Measurements from ENCODE around the gene GRIK2.
"Not testable (repeated sequence)": the region's sequence is repeated elsewhere in the genome, so short reads cannot be mapped to it uniquely, and the experiment has no call there.

The GRIK2 gene

DNA sequence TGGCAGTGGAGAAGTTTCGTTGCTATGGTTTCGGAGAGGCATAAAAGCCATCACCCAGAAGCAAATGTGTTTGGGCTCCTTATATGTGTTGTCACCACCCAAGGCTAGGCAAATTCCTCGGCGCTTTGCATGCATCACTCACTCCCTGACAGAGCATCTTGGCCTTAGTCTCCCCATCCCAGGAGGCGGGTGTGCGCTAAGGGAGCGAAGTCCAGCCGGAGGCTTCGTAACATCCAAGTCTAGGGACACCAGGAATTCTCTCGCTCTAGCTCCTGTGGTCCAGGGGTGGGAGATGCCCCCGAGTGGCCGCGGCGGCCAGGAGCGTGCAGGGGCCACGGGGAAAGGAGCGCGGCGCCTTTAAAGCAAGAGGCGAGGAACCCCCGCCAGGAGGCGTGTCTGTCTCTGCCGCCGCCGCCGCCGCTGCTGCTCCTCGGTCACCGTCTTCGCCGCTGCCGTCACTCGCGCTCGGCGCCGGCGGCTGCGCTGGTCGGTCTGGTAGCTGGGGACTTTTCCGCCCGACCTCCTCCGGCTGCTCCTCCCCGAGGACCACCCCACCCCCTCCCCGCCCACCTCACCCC, at the start of gene GRIK2:
Gene GRIK2, plus strand, starts transcription at position 458 of the 578 bp plus-strand sequence.
- no peak for DNase-seq (ENCODE audit: low read depth)

DNA sequence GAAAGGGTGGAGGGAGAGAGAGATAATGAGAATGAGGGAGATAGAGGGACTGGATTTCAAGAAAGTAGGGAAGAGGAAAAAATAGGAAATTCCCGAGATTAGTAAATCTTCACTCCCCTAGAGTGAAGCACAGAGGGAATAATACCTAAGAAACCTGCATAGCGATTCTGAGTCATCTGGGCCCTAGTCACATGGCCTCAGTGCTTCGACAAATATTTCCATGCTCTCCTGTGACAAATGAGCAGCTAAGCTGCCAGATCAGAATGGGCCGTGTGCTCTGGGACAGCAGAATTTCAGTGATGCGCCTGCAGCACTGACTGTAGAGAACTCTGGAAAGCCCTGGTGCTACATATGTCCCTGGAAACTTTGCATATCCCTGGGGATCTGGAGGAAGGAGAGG, 48.6 kb upstream of the GRIK2 start:
- DNase-seq (ENCODE audit: low read depth), result no peak

DNA sequence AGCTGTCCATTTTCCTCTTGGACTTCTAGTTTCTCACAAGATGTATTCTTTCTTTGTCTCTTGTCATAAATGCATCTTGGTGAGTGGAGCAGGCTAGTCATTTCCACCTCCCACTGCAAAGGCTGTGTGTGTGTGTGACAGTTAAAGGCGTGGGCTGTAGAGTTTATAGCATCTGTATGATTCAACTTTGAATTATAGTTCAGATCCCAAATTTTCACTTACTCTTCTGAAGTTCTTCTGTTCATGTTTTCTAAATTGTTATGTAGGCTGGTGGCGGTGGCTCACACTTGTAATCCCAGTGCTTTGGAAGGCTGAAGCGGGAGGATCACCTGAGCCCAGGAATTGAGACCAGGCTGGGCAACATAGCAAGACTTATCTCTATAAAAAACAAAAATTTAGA, 44.7 kb upstream of the GRIK2 start:
- no peak for DNase-seq (ENCODE audit: low read depth)

DNA sequence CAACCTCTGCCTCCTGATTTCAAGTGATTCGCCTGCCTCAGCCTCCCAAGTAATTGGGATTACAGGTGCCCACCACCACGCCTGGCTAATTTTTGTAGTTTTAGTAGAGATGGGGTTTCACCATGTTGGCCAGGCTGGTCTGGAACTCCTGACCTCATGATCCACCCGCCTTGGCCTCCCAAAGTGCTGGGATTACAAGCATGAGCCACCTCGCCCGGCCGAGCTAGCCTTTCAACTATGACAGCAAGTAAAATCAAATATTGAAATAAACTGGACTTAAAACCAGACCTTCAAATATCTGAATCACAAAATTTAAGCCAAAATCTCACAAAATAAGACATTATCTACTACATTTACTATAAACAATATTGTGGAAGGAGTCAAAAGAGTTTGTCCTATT, 42.9 kb upstream of the GRIK2 start:
- DNase-seq (ENCODE audit: low read depth), result not testable (repeated sequence)

DNA sequence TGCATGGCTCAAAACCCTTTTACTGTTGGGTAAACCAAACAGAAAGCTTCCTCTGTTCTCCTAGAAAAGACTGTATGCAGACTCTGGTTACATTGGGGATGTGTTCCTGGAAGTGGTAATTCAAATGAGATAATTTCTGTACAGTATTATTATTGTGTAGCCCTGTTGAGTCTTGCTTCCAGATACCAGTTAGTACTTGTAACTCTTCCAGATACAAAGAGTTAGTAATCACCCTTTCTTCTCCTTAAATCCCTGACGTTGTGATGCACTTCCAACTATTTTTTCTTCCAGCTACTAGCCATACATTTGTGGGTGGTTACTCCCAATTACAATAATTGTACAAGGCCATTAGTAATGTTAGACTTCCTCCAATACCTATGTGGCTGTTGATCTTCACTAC, 42.3 kb upstream of the GRIK2 start:
- DNase-seq (ENCODE audit: low read depth), result no peak

DNA sequence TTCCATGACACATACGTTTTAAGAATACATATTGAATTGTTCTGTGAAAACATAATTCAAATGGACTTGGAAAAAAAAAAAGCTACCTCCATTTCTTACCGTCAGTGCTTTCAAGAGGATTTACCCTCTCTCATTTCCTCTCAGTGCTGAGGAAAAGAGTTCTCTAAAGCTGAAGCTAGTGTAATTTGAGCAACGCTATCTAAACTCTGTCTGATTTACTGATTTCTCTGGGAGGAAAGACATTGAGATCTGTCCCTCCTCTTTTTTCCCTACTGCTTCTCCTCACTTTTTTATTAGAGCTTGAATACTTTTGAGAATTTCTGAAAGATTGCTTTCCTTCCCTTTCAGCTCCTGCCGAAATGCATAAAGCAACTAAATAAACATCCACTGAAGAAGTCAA, 41.2 kb upstream of the GRIK2 start:
- DNase-seq (ENCODE audit: low read depth), result no peak

DNA sequence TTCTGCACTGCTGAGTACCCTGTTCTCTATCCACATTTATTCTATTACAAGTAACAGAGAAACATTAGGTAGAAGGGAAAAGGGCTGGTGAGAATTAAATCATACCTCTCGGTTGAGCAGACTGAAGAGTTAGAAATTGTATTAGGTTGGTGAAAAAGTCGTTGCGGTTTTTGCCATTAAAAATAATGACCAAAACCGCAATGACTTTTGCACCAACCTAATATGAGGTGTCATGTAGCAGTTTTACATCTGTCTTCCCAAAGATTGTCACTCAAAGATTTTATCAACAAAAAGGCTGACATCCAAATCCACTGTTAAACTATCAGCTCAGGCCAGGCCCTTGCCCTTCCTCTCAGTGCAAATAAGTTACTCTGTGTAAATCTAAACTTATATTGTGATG, 28.3 kb upstream of the GRIK2 start:
- no peak for DNase-seq (ENCODE audit: low read depth)

DNA sequence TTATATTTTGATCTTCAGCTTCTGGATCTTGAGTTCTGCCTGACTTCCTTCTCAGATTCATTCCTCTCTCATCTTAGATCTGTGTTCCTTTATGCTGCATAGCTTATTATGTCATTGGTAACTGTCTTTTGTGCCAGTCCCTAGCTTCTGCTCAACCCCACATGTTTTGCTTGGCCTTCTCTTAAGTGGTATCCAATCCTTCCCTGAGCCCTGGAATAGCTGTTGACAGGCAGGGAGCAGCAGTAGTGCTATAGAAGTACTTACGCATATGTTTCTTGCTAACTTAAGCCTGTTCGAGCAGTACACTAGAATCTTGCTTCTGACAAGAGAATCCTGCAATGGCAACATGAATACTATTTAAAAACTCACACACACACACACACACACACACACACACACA, 13.6 kb upstream of the GRIK2 start:
- no peak for DNase-seq (ENCODE audit: low read depth)

DNA sequence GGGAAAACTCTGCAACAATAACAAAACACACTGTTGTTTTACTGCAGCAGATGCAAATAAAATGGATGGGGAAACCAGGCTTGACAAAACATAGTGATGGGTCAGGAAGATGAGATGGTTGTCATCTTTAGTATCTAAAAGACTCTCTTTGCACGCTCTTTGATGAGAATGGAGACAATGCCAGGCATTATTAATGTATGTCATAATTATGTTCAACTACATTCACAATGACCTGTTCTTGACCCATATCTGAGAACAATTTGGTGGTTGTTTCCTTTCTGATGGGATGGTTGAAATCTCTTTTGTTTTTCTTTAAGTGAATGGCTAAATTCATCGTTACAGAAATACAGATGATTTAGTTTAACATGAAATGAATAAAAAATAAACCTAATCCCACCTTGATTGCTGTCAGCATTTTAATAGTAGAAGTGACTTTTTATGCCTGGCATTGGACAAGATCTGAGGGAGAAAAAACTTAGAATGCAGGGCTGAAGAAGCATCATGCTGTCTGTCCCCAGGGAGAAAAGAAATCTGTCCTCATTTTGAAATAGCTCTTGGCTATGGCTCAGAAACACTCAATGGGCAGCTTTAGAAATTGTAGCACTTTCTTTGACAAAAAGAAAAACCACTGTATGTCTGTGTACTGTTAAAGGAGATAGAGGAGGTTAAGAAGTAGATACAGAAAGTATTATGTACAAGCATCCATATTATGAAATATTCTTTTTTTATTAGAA, 12.4 kb upstream of the GRIK2 start:
- no peak for DNase-seq (ENCODE audit: low read depth)

DNA sequence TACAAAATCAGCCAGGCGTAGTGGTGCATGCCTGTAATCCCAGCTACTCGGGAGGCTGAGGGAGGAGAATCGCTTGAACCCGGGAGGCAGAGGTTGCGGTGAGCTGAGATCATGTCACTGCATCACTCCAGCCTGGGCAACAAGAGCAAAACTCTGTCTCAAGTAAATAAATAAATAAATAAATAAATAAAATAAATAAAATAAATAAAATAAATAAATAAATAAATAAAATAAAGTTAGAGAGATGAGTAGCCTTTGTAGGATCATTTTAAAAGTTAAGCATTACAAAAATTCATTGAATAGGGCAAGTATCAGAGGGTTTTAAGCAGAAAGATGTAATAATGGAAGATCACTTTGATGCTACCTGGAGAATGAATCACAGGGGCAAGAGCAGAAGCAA, 9.8 kb upstream of the GRIK2 start:
- DNase-seq (ENCODE audit: low read depth), result not testable (repeated sequence)

DNA sequence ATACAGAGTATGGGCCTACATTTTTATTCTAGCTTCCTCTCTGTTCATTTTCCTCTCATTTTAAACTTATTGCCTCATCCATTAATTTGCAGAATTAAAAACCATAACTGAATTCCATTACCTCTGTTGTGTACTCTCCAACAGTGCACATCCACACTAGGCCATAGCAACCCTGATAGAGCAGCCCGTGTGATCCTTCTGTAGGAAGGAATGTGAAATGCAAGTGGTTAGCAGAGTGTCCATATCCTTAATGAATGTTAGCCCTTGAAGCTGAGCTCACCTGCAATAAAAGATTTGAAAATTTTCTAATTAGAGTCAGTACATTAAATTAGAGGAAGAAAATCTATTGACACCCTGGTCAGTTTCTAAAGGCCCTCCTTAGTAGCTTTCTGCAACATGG, 6.5 kb upstream of the GRIK2 start:
- no peak for DNase-seq (ENCODE audit: low read depth)

DNA sequence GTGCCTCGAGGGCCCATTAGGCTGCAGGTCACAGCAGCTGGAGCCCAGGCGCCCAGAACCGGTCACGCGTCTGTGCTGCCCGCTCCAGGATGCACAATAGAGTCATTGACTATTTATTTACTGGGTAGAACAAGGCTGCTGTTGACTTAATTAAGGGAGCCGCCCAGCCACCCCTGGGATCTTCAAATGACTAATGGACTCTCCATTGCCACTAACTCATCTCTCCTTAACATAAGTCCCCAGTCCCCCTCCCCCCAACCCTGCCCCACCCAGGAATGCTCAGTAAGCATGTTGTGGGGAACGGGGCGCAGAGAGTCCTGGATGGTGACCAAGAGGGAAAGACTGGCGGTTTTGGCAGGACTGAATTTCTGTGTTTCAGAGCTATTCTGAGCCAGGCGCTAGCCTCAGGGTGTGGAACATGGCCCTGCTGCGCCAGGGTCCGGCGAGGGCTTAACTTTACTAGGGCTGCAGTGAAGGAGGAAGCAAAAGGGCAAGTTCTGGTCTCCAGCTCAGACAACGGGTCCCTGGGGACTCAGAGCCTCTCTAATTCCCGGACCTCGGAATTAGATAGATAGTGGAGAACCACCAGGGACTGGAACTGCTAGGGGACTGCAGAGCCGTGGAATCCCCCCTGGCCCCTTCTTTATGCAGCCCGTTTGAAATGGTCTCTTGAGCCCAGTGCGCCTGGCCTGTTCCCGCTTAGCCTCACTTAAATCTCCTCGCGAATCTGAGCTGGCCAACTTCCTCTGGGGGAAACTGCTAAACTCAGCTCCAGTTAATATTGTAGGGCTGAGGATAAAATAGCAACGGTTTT, 1.5 kb upstream of the GRIK2 start:
- DNase-seq (ENCODE audit: low read depth), result no peak

DNA sequence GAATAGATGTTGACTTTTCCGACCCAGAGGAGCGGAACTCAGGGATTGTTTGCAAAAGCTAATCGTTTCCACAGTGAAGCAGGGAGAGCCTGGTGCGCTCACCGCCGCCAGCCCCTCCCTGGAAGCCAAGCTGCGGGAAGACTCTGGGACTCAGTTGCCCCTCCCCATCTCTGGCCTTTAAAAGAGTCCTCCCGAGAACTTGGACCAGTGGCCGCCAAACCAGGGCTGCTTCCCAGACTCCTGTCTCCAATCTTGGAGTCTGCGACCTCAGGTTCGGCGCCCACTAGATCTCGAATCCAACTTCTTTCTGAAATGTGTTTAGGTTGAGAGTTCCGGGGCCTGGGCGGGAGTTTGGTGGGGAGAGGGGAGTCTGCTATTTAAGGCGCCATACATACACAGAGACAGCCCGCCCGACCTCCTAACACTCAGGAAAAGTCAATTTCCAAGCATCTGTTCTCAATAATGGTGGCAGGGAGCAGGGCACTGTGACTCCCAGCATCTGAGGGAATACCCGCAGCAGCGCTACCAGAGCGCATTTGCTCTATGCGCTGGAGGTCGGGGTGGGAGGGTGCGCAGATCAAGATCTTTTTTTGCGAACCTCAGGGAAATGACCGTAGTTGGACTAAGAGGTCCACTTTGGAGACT, 800 bp upstream of the GRIK2 start:
- no peak for DNase-seq (ENCODE audit: low read depth)

DNA sequence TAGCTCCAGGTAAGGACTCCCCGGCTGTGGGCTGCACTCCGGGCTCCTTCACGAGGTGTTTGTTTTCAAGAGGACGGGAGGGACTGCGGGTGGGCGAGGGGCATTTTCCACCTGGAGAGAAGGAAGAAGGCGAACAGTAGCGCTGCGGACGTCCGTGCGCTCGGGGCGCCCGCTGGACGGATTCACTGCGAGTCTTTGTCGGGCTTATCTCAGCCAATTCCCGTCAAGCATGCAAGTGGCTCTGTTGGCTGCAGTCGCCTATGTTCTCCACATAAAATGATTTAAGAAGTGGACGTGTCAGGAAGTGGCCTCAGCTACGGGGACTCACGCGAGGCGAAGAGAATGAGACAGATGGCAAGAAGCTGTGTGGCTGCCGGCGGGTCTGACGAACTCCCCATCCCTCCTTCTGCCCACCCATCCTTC, 332 bp downstream of the GRIK2 start:
- DNase-seq (ENCODE audit: low read depth), result no peak

DNA sequence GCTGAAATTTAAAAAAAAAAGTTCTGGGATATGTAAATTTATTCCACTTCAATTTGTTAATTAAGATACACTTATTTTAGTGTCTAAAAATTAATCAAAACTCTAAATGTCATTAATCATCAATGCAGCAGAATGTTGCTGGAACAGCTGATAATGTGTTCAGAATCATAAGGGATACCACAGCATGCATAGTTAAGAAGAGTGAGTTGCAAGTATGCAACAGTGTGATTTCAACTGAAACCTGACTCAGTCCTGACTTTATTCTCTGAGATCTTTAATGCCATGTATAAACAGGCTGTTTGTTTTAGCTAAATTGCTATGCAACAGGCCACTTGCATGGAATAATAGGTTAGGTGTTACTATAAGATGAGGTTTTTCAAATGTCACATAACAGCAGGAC, 1.4 kb downstream of the GRIK2 start:
- DNase-seq (ENCODE audit: low read depth), result no peak

DNA sequence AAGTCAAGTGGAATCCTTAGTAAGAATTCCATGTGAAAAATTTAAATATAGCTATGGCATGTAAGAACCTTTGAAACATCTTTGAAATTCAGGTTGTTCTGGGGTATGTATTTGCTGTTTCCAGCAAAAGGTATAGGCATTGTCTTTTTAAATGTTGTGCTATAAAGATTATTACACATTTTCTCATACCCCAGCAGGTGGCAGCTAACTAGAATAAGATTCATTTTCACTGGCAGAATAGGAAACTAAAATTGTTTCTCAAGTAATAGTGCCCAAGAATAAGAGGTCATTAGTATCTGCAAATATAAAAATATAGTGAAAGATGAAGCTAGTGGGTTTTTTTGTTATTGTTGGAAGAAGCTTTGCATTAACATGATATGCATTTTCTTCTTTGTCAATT, 1.8 kb downstream of the GRIK2 start:
- DNase-seq (ENCODE audit: low read depth), result no peak

DNA sequence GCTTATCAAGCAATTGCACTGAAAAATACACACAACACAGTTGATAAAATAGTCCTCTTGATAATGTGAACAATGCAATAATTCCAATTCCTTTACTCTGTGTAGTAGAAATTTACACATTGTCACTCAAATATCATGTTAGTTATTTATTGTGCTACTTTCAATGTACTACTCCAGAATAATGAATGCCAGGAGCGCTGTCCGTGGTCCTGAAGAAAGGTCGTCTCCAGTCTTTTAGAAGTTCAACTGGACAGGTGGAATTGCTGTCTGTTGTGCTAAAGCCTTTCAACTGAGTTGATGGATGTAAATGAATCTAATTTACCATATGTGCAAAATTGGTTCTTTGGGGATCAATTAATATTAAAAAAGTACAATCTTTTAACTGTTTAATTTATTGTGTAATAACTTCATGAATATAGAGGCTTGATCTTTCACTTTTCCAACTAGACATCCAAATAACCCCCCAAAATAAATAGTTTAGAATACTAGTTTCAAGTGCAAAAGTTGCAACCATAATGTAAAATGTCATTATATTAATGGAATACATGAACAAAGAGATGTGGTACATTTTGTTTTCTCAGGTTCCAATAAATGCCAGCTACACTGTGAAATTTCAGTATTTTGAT, 3.2 kb downstream of the GRIK2 start:
- no peak for DNase-seq (ENCODE audit: low read depth)

DNA sequence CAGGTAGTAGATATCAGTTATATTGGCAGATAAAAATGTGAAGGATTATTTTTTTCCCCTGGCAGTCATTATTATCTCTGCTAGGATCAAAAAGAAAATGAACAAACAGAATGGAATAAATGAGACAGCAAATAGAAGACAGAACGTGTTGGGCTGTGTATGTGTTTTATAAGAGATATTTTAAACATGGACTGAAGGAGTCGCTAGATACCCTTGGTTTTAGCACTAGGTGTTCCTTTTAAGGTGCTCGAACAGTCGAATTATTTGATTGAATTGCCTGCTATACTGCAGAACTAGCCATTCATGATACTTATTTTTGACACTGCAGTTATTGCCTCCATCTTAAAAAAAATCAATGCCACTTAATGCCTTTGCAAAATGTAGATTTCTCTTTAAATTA, 3.7 kb downstream of the GRIK2 start:
- DNase-seq (ENCODE audit: low read depth), result no peak

DNA sequence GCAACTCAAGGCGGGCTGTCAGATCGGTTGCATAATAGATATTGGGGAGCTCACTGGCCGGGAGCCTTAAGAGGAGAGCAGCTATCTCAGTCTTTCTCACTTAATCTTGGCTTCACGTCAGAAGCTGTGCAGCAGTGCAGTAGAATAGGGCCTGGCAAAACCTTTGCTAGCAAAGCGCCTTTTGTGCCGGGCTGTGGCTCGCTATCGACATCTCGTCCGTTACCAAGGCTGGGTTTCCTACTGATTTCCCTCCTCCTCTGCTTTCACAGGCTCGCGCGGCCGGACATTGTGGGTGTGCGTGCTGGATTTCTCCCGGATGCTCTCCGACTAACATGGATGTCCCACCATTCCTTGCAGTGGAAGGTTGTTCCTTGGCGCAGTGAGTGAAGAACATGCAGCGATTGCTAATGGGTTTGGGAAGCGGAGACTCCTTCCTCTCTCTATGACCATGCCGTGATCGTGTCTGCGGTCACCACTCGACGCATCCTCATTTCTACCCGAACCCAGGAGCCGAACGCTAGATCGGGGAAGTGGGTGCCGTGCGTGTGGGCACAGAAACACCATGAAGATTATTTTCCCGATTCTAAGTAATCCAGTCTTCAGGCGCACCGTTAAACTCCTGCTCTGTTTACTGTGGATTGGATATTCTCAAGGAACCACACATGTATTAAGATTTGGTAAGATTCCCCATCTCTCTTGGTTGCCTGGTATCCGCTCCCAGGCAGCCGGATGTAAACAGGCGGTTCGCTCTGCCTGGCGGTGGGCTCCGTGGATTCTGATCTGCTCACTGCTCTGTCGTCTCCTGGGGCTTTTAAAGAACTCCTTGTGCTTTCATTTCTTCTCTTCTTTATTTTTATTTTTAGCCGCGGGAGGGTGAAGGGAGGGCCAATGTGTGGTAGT, 5.5 kb downstream of the GRIK2 start:
- DNase-seq (ENCODE audit: low read depth), result no peak

DNA sequence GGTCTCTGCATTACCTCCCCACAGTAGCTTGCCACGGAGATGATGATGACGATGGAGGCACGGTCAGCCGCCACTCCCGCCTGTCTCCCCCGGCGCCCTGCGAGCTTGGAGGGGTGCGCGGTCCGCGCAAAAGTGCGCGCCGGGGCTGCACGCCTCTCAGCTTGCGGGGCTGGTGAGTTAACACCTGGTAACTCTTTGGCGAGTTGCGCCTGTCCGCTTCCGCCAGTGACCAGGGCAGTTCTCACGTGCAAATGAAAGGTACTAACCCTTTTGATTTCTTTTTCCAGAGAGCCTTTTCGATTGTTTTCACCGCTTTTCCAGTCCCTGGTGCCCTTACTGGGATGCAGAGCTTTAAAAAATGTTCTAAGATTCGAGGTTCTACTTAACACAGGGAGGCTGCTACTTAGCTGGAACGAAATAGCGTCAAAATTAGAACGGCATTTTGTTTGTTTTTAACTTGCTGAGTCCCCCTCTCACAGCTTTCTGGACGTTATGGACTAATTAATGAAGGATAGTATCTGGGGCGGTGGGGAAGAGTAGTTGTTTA, 6.2 kb downstream of the GRIK2 start:
- DNase-seq (ENCODE audit: low read depth), result no peak
